ENCODE data around the gene TTPAL.

Gene TTPAL

GRCh38 chr20:44475694-44476560, at the start of gene TTPAL:
Gene TTPAL (plus strand): TSS chr20:44475874. CDS start chr20:44480000, 4,126 bp downstream.
- DNase-seq (ENCODE audit: low spot score): peak; percentile 98

GRCh38 chr20:44425923-44426322, 49.8 kb upstream of the TTPAL start:
- no peak for DNase-seq (ENCODE audit: low spot score)

- no peak for DNase-seq (ENCODE audit: low spot score)
These were observed 48.5 kb upstream of the TTPAL start for GRCh38 chr20:44426879-44427790.

GRCh38 chr20:44427804-44428173, 47.9 kb upstream of the TTPAL start:
- DNase-seq (ENCODE audit: low spot score): no peak

- no peak for DNase-seq (ENCODE audit: low spot score)
These were observed 47.3 kb upstream of the TTPAL start for GRCh38 chr20:44428174-44429016.

- DNase-seq (ENCODE audit: low spot score): no peak
These were observed 46.7 kb upstream of the TTPAL start for GRCh38 chr20:44429017-44429339.

GRCh38 chr20:44429419-44430269, 46.0 kb upstream of the TTPAL start:
- no peak for DNase-seq (ENCODE audit: low spot score)

GRCh38 chr20:44430270-44431065, 45.2 kb upstream of the TTPAL start:
- DNase-seq (ENCODE audit: low spot score): no peak

- no peak for DNase-seq (ENCODE audit: low spot score)
These were observed 44.6 kb upstream of the TTPAL start for GRCh38 chr20:44431118-44431501.

- no peak for DNase-seq (ENCODE audit: low spot score)
These were observed 44.0 kb upstream of the TTPAL start for GRCh38 chr20:44431502-44432234.

GRCh38 chr20:44432618-44433577, 42.8 kb upstream of the TTPAL start:
- DNase-seq (ENCODE audit: low spot score): no peak

GRCh38 chr20:44433751-44434538, 41.7 kb upstream of the TTPAL start:
- DNase-seq (ENCODE audit: low spot score): no peak

- no peak for DNase-seq (ENCODE audit: low spot score)
These were observed 39.9 kb upstream of the TTPAL start for GRCh38 chr20:44435630-44436335.

- DNase-seq (ENCODE audit: low spot score): no peak
These were observed 39.3 kb upstream of the TTPAL start for GRCh38 chr20:44436393-44436792.

GRCh38 chr20:44437497-44437896, 38.2 kb upstream of the TTPAL start:
- no peak for DNase-seq (ENCODE audit: low spot score)

- DNase-seq (ENCODE audit: low spot score): no peak
These were observed 36.9 kb upstream of the TTPAL start for GRCh38 chr20:44438782-44439181.

- DNase-seq (ENCODE audit: low spot score): no peak
These were observed 36.4 kb upstream of the TTPAL start for GRCh38 chr20:44439318-44439717.
